ENCODE results near the gene SFR1. TPM values are rescaled to one million over a fixed set of nuclear protein-coding genes. Genes with fewer than 3 reads are reported as not detected.
"Not testable (repeated sequence)": the region's sequence is repeated elsewhere in the genome, so short reads cannot be mapped to it uniquely, and the experiment has no call there.

The SFR1 gene
- total RNA-seq, 1 experiment from 2014 or later: 8.7 TPM

DNA sequence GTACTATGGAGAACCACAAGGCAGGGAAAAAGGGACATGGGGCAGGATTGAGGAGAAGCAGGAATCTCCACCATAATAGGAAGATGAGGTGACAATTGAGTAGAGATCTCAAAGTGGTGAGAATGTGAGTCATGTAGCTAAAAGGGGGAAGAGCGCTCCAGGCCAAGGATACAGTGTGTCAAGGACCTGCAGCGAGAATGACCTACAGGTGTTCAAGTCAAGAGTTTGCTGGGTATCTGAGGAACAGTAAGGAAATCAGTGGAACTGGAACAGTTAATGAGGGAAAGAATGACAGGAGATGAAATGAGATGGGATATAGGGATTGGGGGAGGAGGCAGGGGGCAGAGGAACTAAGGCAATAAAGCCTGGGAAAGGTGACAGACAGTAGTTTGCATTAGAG, 33.6 kb downstream of the SFR1 start:
- DNase-seq: no peak
- Histone ChIP-seq H3K4me1 (no peaks in the 10 kb centered on the region), H3K4me3 (ENCODE audit: low read depth, low read length) (no peak overlapping the region), H3K36me3 (ENCODE audit: control insufficient read depth, insufficient read depth, low read length) (no peaks in the 10 kb centered on the region), H3K27me3 (replicated peaks; ENCODE audit: control insufficient read depth, insufficient read depth, low read length) (no peaks in the 10 kb centered on the region; the same call in 1 of the 2 replicates), H3K9me3 (peaks cover 19% of the 10 kb centered on the region)
- H3K27ac Mint-ChIP-seq (ENCODE audit: unreplicated experiment): no peak overlapping the region
- ChIA-PET POLR2A (no interaction called here), CTCF (no interaction called here)
- BruUV-seq (replicated peaks): no TSS peak
- H3K27me3 Mint-ChIP-seq (ENCODE audit: insufficient read depth, unreplicated experiment): peaks cover 17% of the 10 kb centered on the region
- H3K4me1 Mint-ChIP-seq (ENCODE audit: low read depth, unreplicated experiment): no peaks in the 10 kb centered on the region
- H3K9me3 Mint-ChIP-seq (ENCODE audit: unreplicated experiment): peaks cover 15% of the 10 kb centered on the region
- intact Hi-C loops (cut with micrococcal nuclease; ENCODE audit: unreplicated experiment): no loop called here
- TF ChIP-seq, protein P1, sequence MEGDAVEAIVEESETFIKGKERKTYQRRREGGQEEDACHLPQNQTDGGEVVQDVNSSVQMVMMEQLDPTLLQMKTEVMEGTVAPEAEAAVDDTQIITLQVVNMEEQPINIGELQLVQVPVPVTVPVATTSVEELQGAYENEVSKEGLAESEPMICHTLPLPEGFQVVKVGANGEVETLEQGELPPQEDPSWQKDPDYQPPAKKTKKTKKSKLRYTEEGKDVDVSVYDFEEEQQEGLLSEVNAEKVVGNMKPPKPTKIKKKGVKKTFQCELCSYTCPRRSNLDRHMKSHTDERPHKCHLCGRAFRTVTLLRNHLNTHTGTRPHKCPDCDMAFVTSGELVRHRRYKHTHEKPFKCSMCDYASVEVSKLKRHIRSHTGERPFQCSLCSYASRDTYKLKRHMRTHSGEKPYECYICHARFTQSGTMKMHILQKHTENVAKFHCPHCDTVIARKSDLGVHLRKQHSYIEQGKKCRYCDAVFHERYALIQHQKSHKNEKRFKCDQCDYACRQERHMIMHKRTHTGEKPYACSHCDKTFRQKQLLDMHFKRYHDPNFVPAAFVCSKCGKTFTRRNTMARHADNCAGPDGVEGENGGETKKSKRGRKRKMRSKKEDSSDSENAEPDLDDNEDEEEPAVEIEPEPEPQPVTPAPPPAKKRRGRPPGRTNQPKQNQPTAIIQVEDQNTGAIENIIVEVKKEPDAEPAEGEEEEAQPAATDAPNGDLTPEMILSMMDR (IDR thresholded peaks at IDR 0.05; ENCODE audit: insufficient read depth in 1 of 2, low read depth in 1 of 2, low read length in 1 of 2, severe bottlenecking in 1 of 2, unreplicated experiment in 1 of 2): no peak
- H3K4me3 Mint-ChIP-seq (ENCODE audit: unreplicated experiment): no peak overlapping the region
- H3K36me3 Mint-ChIP-seq (ENCODE audit: insufficient read depth, unreplicated experiment): no peaks in the 10 kb centered on the region

DNA sequence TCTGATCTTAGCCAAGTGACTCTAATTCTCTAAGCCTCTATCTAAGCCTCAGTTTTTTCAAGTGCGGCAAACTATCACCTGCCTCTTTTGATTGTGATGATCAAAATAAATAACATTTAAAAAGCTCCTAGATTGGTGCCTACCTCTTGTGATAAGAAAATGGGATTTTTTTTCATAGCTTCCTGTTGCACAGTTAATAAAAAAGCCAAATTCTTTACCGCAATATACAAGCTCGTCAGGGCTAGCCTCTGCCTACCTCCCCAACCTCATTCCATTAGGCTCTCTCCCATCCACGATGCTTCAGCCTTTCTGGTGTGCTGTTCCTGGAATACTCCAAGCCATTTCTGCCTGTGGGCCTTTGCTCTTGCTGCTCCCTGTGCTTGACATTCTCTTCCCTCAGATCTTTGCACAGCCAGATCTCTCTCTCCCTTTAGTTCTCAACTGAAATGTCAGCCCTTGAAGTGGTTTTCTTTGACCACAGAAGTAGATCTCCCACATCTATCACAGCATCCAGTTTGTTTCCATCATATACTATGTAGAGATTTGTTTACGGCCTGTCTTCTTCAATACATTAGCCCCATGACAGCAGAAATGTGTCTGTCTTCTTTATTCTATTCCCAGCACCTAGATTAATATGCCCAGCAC, 48.8 kb downstream of the SFR1 start:
- Mint-ChIP-seq H3K36me3 (ENCODE audit: insufficient read depth, unreplicated experiment) (no peaks in the 10 kb centered on the region), H3K4me1 (ENCODE audit: low read depth, unreplicated experiment) (peaks cover 6% of the 10 kb centered on the region), H3K4me3 (ENCODE audit: unreplicated experiment) (no peak overlapping the region), H3K9me3 (ENCODE audit: unreplicated experiment) (peaks cover 12% of the 10 kb centered on the region), H3K27ac (ENCODE audit: unreplicated experiment) (no peak overlapping the region), H3K27me3 (ENCODE audit: insufficient read depth, unreplicated experiment) (peaks cover 13% of the 10 kb centered on the region)
- BruUV-seq (replicated peaks): no TSS peak
- POLR2A ChIA-PET: no interaction called here
- Histone ChIP-seq H3K4me3 (ENCODE audit: low read depth, low read length) (no peak overlapping the region), H3K9me3 (peaks cover 9% of the 10 kb centered on the region), H3K4me1 (peaks cover 10% of the 10 kb centered on the region), H3K27me3 (replicated peaks; ENCODE audit: control insufficient read depth, insufficient read depth, low read length) (0 out of 2 replicates have a peak, but pooled peaks cover 1% of the 10 kb centered on the region), H3K36me3 (ENCODE audit: control insufficient read depth, insufficient read depth, low read length) (no peaks in the 10 kb centered on the region)
- intact Hi-C loops (cut with micrococcal nuclease; ENCODE audit: unreplicated experiment): no loop called here
- CTCF ChIA-PET: no interaction called here
- TF ChIP-seq, protein P1 (IDR thresholded peaks at IDR 0.05; ENCODE audit: insufficient read depth in 1 of 2, low read depth in 1 of 2, low read length in 1 of 2, severe bottlenecking in 1 of 2, unreplicated experiment in 1 of 2): no peak
- DNase-seq: no peak

DNA sequence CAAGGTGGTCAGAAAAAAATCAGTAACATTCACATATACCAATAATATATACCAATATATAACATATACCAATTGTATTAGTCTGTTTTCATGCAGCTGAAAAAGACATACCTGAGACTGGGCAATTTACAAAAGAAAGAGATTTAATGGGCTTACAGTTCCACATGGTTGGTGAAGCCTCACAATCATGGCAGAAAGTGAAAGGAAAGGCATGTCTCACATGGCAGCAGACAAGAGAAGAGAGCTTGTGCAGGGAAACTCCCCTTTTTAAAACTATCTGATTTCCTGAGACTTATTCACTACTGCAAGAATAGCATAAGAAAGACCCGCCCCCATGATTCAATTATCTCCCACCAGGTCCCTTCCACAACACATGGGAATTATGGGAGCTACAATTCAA, 52.2 kb downstream of the SFR1 start:
- peaks cover 23% of the 10 kb centered on the region for H3K9me3 Mint-ChIP-seq (ENCODE audit: unreplicated experiment)
- H3K27ac Mint-ChIP-seq (ENCODE audit: unreplicated experiment); H3K27me3 ChIP-seq (replicated peaks; ENCODE audit: control insufficient read depth, insufficient read depth, low read length); POLR2A ChIA-PET; DNase-seq; intact Hi-C loops (cut with micrococcal nuclease; ENCODE audit: unreplicated experiment); H3K4me1 ChIP-seq; H3K36me3 Mint-ChIP-seq (ENCODE audit: insufficient read depth, unreplicated experiment); H3K4me1 Mint-ChIP-seq (ENCODE audit: low read depth, unreplicated experiment); H3K4me3 Mint-ChIP-seq (ENCODE audit: unreplicated experiment); H3K4me3 ChIP-seq (ENCODE audit: low read depth, low read length); H3K36me3 ChIP-seq (ENCODE audit: control insufficient read depth, insufficient read depth, low read length); H3K9me3 ChIP-seq; CTCF ChIA-PET; BruUV-seq (replicated peaks): not testable (repeated sequence)
- H3K27me3 Mint-ChIP-seq (ENCODE audit: insufficient read depth, unreplicated experiment): peaks cover 20% of the 10 kb centered on the region

Other genes with a start within 250 kb of the SFR1 start
- 15.9 and 16.1 TPM in 2 replicates for gene STN1, start 204.0 kb upstream of the SFR1 start, total RNA-seq (2022)
- 35.6 and 39.5 TPM in 2 replicates for gene SLK, start 155.0 kb upstream of the SFR1 start, total RNA-seq (2022)
- 0.45 and 0.49 TPM in 2 replicates for gene COL17A1, start 36.3 kb upstream of the SFR1 start, total RNA-seq (2022)
- gene CFAP43, start 110.2 kb downstream of the SFR1 start, total RNA-seq (2022): 0.52 and 0.77 TPM in 2 replicates
- gene GSTO1, start 132.7 kb downstream of the SFR1 start, total RNA-seq (2022): 167 and 182 TPM in 2 replicates
- 1.1 and 1.4 TPM in 2 replicates for gene GSTO2, start 147.0 kb downstream of the SFR1 start, total RNA-seq (2022)
- gene ITPRIP, start 216.3 kb downstream of the SFR1 start, total RNA-seq (2022): 3.1 and 3.4 TPM in 2 replicates
- not detected in 2 replicates for gene CFAP58, start 231.7 kb downstream of the SFR1 start, total RNA-seq (2022)

Measured in Caco-2 (cell line).